Umbilical cord (tissue), 2 donors: ENCODE measurements around the gene PSMD11. TPM values are rescaled to one million over a fixed set of nuclear protein-coding genes. Genes with fewer than 3 reads are reported as not detected.

Source experiments
- DNase-seq: peaks from one replicate; pipeline ENCODE4 v3.0.0-alpha.2; 2015; ENCODE audit warnings: low spot score
- total RNA-seq: library from RNA; depleted of rRNA; stranded (reverse); fragments of >200 nt; gene quantifications from one replicate; pipeline ENCODE4 v1.2.3, GENCODE V29; 2014; ENCODE audit warnings: low replicate concordance; ENCODE audit not compliant: insufficient read depth

The PSMD11 gene
- total RNA-seq, 1 donor from 2014 or later, result 57.8 TPM

GRCh38 chr17:32489320-32490100 lies 45.2 kb downstream of the PSMD11 start:
- DNase-seq, result no peak

- no peak for DNase-seq
These were observed 45.8 kb downstream of the PSMD11 start for GRCh38 chr17:32490101-32490482.

GRCh38 chr17:32491371-32492263 lies 47.3 kb downstream of the PSMD11 start:
- DNase-seq, result no peak

- no peak for DNase-seq
These were observed 47.9 kb downstream of the PSMD11 start for GRCh38 chr17:32492264-32492589.

GRCh38 chr17:32492648-32493289 lies 48.5 kb downstream of the PSMD11 start:
- DNase-seq, result no peak

- no peak for DNase-seq
These were observed 49.3 kb downstream of the PSMD11 start for GRCh38 chr17:32493571-32493970.

GRCh38 chr17:32493976-32494513 lies 49.7 kb downstream of the PSMD11 start:
- no peak for DNase-seq

GRCh38 chr17:32494621-32495358 lies 50.5 kb downstream of the PSMD11 start:
- no peak for DNase-seq

- peak; percentile 27 for DNase-seq
These were observed 51.3 kb downstream of the PSMD11 start for GRCh38 chr17:32495359-32496231.

- DNase-seq, result no peak
These were observed 52.2 kb downstream of the PSMD11 start for GRCh38 chr17:32496395-32497073.

GRCh38 chr17:32497431-32498205 lies 53.3 kb downstream of the PSMD11 start:
- DNase-seq, result no peak

- no peak for DNase-seq
These were observed 54.1 kb downstream of the PSMD11 start for GRCh38 chr17:32498391-32498790.

- no peak for DNase-seq
These were observed 57.7 kb downstream of the PSMD11 start for GRCh38 chr17:32502013-32502412.

GRCh38 chr17:32502710-32503109 lies 58.4 kb downstream of the PSMD11 start:
- no peak for DNase-seq

GRCh38 chr17:32503251-32504165 lies 59.2 kb downstream of the PSMD11 start:
- DNase-seq, result no peak

- no peak for DNase-seq
These were observed 60.1 kb downstream of the PSMD11 start for GRCh38 chr17:32504166-32504990.

GRCh38 chr17:32508926-32509325 lies 64.6 kb downstream of the PSMD11 start:
- no peak for DNase-seq
